SK-N-SH (cell line): Measurements from ENCODE around the gene FGF9. TPM values are rescaled to one million over a fixed set of nuclear protein-coding genes. Genes with fewer than 3 reads are reported as not detected.

ENCODE experiments used
- CTCF ChIA-PET: fragments of 300-600, 350-600 bp; formaldehyde crosslinking; extraction: SDS; loops from one replicate; lab custom pipeline; 2021; lab: Yijun Ruan, JAX
- POLR2A ChIA-PET: fragments of 350-600 bp; sonication (Branson Sonifier 250); formaldehyde crosslinking; extraction: SDS; loops from one replicate; lab custom pipeline; 2020; ENCODE audit warnings: antibody characterized with exemption, inconsistent platforms; lab: Yijun Ruan, JAX
- DNase-seq: peaks from one replicate; pipeline ENCODE4 v3.0.0; 2012
- H2AFZ ChIP-seq: fragments of 200-600 bp; sonication (generic); 2 replicates; pipeline ENCODE4 v1.8.1; 2016; ENCODE audit warnings: antibody characterized with exemption, mild to moderate bottlenecking, low read depth
- H3F3A ChIP-seq: fragments of 200-600 bp; sonication (generic); replicated peaks from 2 replicates; pipeline ENCODE3; 2016; ENCODE audit warnings: antibody characterized with exemption, mild to moderate bottlenecking; ENCODE audit not compliant: insufficient read depth
- H3K27ac ChIP-seq, 2 experiments: fragments of 200-500 bp in 1 of 2; fragments of 200-600 bp in 1 of 2; sonication (Bioruptor generic) in 1 of 2; sonication (generic), shearing (Covaris generic) in 1 of 2; 2 replicates each; pipeline versions ENCODE4 v1.5.1 to v1.6.1; 2014 to 2016; ENCODE audit warnings: low read depth in 2 of 2, inconsistent platforms in 1 of 2, low read length in 1 of 2, mild to moderate bottlenecking in 1 of 2, mixed read lengths in 1 of 2
- H3K27me3 ChIP-seq: fragments of 200-600 bp; sonication (generic), shearing (Covaris generic); 2 replicates; pipeline ENCODE4 v1.6.1; 2016; ENCODE audit warnings: mixed run types; ENCODE audit not compliant: insufficient read depth
- H3K36me3 ChIP-seq, 2 experiments: fragments of 200-500 bp in 1 of 2; fragments of 200-600 bp in 1 of 2; sonication (Bioruptor generic) in 1 of 2; sonication (generic) in 1 of 2; replicated peaks in 1 of 2; 2 replicates each; pipeline versions ENCODE3 to v1.5.1; 2014 to 2016; ENCODE audit warnings: low read length in 1 of 2, mild to moderate bottlenecking in 1 of 2; ENCODE audit not compliant: insufficient read depth in 2 of 2, control insufficient read depth in 1 of 2
- H3K4me1 ChIP-seq, 2 experiments: fragments of 200-500 bp in 1 of 2; fragments of 200-600 bp in 1 of 2; sonication (Bioruptor generic) in 1 of 2; sonication (generic), shearing (Covaris generic) in 1 of 2; 2 replicates each; pipeline versions ENCODE4 v1.5.1 to v1.6.1; 2014 to 2016; ENCODE audit warnings: low read depth in 1 of 2, low read length in 1 of 2, mixed run types in 1 of 2; ENCODE audit not compliant: insufficient read depth in 2 of 2, control insufficient read depth in 1 of 2
- H3K4me2 ChIP-seq: fragments of 200-600 bp; sonication (generic), shearing (Covaris generic); 2 replicates; pipeline ENCODE4 v1.6.1; 2017; ENCODE audit warnings: mixed run types
- H3K4me3 ChIP-seq, 2 experiments: fragments of 200-500 bp in 1 of 2; fragments of 200-600 bp in 1 of 2; sonication (Bioruptor generic) in 1 of 2; sonication (generic), shearing (Covaris generic) in 1 of 2; 2 replicates each; pipeline versions ENCODE4 v1.5.1 to v1.8.1; 2014 to 2016; ENCODE audit warnings: low read depth in 2 of 2, inconsistent platforms in 1 of 2, low read length in 1 of 2, mild to moderate bottlenecking in 1 of 2, mixed read lengths in 1 of 2, moderate library complexity in 1 of 2
- H3K79me2 ChIP-seq: fragments of 200-600 bp; sonication (generic); 2 replicates; pipeline ENCODE4 v1.8.1; 2017; ENCODE audit warnings: mild to moderate bottlenecking; ENCODE audit not compliant: insufficient read depth
- H3K9ac ChIP-seq: fragments of 200-600 bp; sonication (generic); 2 replicates; pipeline ENCODE4 v1.6.1; 2017; ENCODE audit warnings: mixed run types
- H3K9me2 ChIP-seq: fragments of 200-600 bp; sonication (generic); 2 replicates; pipeline ENCODE4 v1.6.1; 2017; ENCODE audit warnings: mixed run types
- H3K9me3 ChIP-seq: fragments of 200-600 bp; sonication (generic); 2 replicates; pipeline ENCODE4 v1.6.1; 2017; ENCODE audit warnings: mixed run types, mild to moderate bottlenecking, moderate library complexity
- H4K20me1 ChIP-seq: fragments of 200-600 bp; sonication (generic); 2 replicates; pipeline ENCODE4 v1.6.1; 2017; ENCODE audit warnings: mild to moderate bottlenecking, mixed run types; ENCODE audit not compliant: insufficient read depth
- CHD2 ChIP-seq: fragments of 150-350 bp; IDR thresholded peaks from 2 replicates; pipeline ENCODE4 v1.6.1; 2018; ENCODE audit warnings: low read length; ENCODE audit not compliant: partially characterized antibody
- EZH2phosphoT487 ChIP-seq: fragments of 200-600 bp; sonication (generic); IDR thresholded peaks from 2 replicates; pipeline ENCODE4 v1.6.1; 2017; ENCODE audit warnings: low read depth, mixed run types, mild to moderate bottlenecking, antibody characterized with exemption, moderate library complexity, borderline replicate concordance
- FOSL2 ChIP-seq: IDR thresholded peaks from 2 replicates; pipeline ENCODE4 v1.4.0; 2012; ENCODE audit warnings: low read depth, mild to moderate bottlenecking, moderate library complexity, borderline replicate concordance
- GABPA ChIP-seq: IDR thresholded peaks from 2 replicates; pipeline ENCODE4 v1.4.0; 2012; ENCODE audit warnings: low read depth, mild to moderate bottlenecking
- NFIC ChIP-seq: IDR thresholded peaks from 2 replicates; pipeline ENCODE4 v1.4.0; 2012; ENCODE audit warnings: borderline replicate concordance
- RAD21 ChIP-seq: IDR thresholded peaks from 2 replicates; pipeline ENCODE4 v1.6.1; 2012; ENCODE audit warnings: mild to moderate bottlenecking, low read length
- RFX5 ChIP-seq: IDR thresholded peaks from 2 replicates; pipeline ENCODE4 v1.6.1; 2012; ENCODE audit warnings: mild to moderate bottlenecking, improper control_type of control experiment, low read length
- TAF1 ChIP-seq: IDR thresholded peaks from 2 replicates; pipeline ENCODE4 v1.6.1; 2012; ENCODE audit warnings: low read depth, mild to moderate bottlenecking, low read length, moderate library complexity, borderline replicate concordance
- WGBS: methylation state at CpG from one replicate; pipeline ENCODE4 v1.1.6; 2017; ENCODE audit warnings: low lambda C conversion rate; 5-methylcytosine and 5-hydroxymethylcytosine counted together
- polyA plus RNA-seq, 3 experiments: library from polyadenylated mRNA; depleted of rRNA; stranded (reverse); fragments of >200 nt; gene quantifications; 2 replicates each; pipeline ENCODE4 v1.2.3, GENCODE V29; 2012
- TF ChIP-seq, protein P1 (sequence below): IDR thresholded peaks from 2 replicates; pipeline ENCODE4 v1.6.1; 2012; ENCODE audit warnings: mild to moderate bottlenecking, low read depth, low read length, moderate library complexity
- TF ChIP-seq, protein P2 (sequence below): IDR thresholded peaks from 2 replicates; pipeline ENCODE4 v1.4.0; 2012; ENCODE audit warnings: low read depth, borderline replicate concordance
- TF ChIP-seq, protein P3 (sequence below): fragments of 150-350 bp; IDR thresholded peaks from 2 replicates; pipeline ENCODE4 v1.6.1; 2017; ENCODE audit warnings: antibody characterized with exemption, low read length, low read depth, borderline replicate concordance
- TF ChIP-seq, protein P4 (sequence below): fragments of 200-600 bp; sonication (generic); IDR thresholded peaks from 2 replicates; pipeline ENCODE4 v1.6.1; 2017; ENCODE audit warnings: antibody characterized with exemption, mild to moderate bottlenecking, moderate library complexity

Gene FGF9
- polyA plus RNA-seq, 1 of the 3 experiments (the other 2 are of a cell fraction) = not detected

DNA sequence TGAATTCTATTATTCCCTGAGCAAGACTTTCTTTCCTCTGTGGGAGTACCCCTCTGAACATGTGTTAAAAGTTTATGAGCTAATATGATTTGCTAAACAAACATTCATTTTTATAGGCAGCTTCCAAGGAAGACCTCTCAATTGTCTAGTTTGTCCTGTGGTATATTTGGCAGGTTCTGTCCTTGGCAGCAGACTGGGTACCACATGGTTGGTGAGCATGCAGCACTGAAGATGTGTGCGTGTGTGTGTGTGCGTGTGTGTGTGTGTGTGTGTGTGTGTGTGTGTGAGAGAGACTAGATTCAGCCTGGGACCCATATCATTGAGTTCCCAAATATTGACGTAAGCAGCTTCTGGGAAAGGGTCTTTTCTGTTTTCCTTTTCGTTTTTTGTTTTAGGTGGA, 24.0 kb downstream of the FGF9 start:
- H3K27ac ChIP-seq = no peak overlapping the region
- no peak for TF ChIP-seq EZH2phosphoT487
- no peak for TF ChIP-seq RAD21
- TF ChIP-seq, all 33 proteins: peak for 0
- Histone ChIP-seq H3K4me2 (no peak overlapping the region), H3K4me1 (no peaks in the 10 kb centered on the region), H3K79me2 (no peaks in the 10 kb centered on the region), H3K9ac (no peak overlapping the region), H4K20me1 (no peaks in the 10 kb centered on the region), H3K36me3 (no peaks in the 10 kb centered on the region), H3F3A (no peaks in the 10 kb centered on the region), H2AFZ (no peak overlapping the region), H3K9me2 (no peaks in the 10 kb centered on the region), H3K27me3 (peaks cover 31% of the 10 kb centered on the region; the same call in 1 of the 2 replicates), H3K9me3 (no peaks in the 10 kb centered on the region), H3K4me3 (no peak overlapping the region)
- WGBS = 2% methylated on average over 4 of the region's 4 CpGs
- ChIA-PET CTCF (no interaction called here), POLR2A (no interaction called here)
- no peak for DNase-seq

DNA sequence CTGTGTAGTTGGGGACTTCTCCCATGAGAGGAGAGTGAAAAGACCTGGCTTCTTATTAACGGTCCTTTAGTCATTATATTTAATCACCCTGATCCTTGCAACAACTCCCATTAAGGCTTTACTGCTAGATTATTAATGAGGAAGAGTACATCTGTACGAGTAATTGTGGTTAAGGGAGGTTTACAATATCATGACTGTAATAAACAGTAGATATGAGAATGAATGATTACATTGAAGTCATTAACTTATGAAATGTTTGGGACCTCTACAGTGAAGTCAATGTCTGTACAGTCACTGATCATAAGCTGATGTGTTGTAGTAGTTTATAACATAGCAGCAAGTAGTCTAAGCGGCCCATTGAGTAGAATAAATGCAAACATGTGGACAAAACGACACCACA, 24.7 kb downstream of the FGF9 start:
- no peaks in the 10 kb centered on the region for H3K36me3 ChIP-seq
- no peaks in the 10 kb centered on the region for H3F3A ChIP-seq
- H3K9me3 ChIP-seq = no peaks in the 10 kb centered on the region
- TF ChIP-seq NFIC (no peak), GABPA (no peak), TAF1 (no peak)
- TF ChIP-seq, protein P1, sequence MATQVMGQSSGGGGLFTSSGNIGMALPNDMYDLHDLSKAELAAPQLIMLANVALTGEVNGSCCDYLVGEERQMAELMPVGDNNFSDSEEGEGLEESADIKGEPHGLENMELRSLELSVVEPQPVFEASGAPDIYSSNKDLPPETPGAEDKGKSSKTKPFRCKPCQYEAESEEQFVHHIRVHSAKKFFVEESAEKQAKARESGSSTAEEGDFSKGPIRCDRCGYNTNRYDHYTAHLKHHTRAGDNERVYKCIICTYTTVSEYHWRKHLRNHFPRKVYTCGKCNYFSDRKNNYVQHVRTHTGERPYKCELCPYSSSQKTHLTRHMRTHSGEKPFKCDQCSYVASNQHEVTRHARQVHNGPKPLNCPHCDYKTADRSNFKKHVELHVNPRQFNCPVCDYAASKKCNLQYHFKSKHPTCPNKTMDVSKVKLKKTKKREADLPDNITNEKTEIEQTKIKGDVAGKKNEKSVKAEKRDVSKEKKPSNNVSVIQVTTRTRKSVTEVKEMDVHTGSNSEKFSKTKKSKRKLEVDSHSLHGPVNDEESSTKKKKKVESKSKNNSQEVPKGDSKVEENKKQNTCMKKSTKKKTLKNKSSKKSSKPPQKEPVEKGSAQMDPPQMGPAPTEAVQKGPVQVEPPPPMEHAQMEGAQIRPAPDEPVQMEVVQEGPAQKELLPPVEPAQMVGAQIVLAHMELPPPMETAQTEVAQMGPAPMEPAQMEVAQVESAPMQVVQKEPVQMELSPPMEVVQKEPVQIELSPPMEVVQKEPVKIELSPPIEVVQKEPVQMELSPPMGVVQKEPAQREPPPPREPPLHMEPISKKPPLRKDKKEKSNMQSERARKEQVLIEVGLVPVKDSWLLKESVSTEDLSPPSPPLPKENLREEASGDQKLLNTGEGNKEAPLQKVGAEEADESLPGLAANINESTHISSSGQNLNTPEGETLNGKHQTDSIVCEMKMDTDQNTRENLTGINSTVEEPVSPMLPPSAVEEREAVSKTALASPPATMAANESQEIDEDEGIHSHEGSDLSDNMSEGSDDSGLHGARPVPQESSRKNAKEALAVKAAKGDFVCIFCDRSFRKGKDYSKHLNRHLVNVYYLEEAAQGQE = no peak
- CTCF ChIA-PET = interaction anchor here (1.9 kb wide), 1 partner anchor 57 kb away, joined by 4 read pairs; no protein-coding TSS in a partner anchor
- DNase-seq = no peak
- POLR2A ChIA-PET = no interaction called here
- H3K27me3 ChIP-seq = peaks cover 31% of the 10 kb centered on the region; the same call in 1 of the 2 replicates
- H3K4me2 ChIP-seq = no peak overlapping the region
- H3K79me2 ChIP-seq = no peaks in the 10 kb centered on the region
- no peaks in the 10 kb centered on the region for H3K9me2 ChIP-seq
- H3K9ac ChIP-seq = no peak overlapping the region
- no peak overlapping the region for H3K27ac ChIP-seq
- no peaks in the 10 kb centered on the region for H3K4me1 ChIP-seq
- no peak overlapping the region for H2AFZ ChIP-seq
- no peaks in the 10 kb centered on the region for H4K20me1 ChIP-seq
- no peak overlapping the region for H3K4me3 ChIP-seq
- 4% methylated on average over 4 of the region's 4 CpGs for WGBS

DNA sequence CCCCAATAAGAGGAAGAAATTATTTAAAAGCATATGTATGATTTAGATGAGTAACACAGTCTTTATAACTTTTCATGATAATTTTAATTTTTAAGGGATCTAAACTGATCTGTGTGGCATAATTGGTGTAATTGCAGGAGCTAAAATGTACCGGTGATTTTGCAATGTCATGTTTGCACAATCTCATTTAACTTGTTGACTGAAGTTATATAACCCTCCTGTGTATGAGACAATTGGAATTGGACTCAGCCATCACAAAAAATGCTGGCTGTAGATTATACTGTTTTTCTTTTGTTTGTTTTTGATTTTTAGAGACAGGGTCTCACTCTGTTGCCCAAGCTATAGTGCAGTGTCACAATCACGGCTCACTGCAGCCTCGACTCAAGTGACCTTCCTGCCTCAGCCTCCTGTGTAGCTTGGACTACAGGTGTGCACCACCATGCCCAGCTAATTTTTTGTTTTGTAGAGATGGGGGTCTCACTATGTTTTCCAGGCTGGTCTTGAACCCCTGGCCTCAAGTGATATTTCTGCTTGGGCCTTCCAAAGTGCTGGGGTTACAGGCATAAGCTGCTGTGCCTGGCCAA, 26.1 kb downstream of the FGF9 start:
- POLR2A ChIA-PET = no interaction called here
- 15% methylated on average over 3 of the region's 3 CpGs for WGBS
- Histone ChIP-seq H3K27me3 (peaks cover 23% of the 10 kb centered on the region; the same call in 1 of the 2 replicates), H3K9me2 (no peaks in the 10 kb centered on the region), H3K9me3 (no peaks in the 10 kb centered on the region), H3K4me1 (no peaks in the 10 kb centered on the region), H3K9ac (no peak overlapping the region), H3K4me3 (no peak overlapping the region), H3K36me3 (no peaks in the 10 kb centered on the region), H3K4me2 (no peak overlapping the region), H4K20me1 (no peaks in the 10 kb centered on the region), H3F3A (no peaks in the 10 kb centered on the region), H2AFZ (no peak overlapping the region), H3K79me2 (no peaks in the 10 kb centered on the region), H3K27ac (no peak overlapping the region)
- DNase-seq = no peak
- CTCF ChIA-PET = interaction anchor here (1.0 to 1.9 kb wide), 2 partner anchors 11 to 59 kb away, joined by 3 to 4 read pairs; no protein-coding TSS in a partner anchor
- TF ChIP-seq, protein P2, sequence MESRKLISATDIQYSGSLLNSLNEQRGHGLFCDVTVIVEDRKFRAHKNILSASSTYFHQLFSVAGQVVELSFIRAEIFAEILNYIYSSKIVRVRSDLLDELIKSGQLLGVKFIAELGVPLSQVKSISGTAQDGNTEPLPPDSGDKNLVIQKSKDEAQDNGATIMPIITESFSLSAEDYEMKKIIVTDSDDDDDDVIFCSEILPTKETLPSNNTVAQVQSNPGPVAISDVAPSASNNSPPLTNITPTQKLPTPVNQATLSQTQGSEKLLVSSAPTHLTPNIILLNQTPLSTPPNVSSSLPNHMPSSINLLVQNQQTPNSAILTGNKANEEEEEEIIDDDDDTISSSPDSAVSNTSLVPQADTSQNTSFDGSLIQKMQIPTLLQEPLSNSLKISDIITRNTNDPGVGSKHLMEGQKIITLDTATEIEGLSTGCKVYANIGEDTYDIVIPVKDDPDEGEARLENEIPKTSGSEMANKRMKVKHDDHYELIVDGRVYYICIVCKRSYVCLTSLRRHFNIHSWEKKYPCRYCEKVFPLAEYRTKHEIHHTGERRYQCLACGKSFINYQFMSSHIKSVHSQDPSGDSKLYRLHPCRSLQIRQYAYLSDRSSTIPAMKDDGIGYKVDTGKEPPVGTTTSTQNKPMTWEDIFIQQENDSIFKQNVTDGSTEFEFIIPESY = no peak
- TF ChIP-seq TAF1 (no peak), RFX5 (no peak), FOSL2 (no peak), NFIC (no peak), CHD2 (no peak)
- TF ChIP-seq, protein P3, sequence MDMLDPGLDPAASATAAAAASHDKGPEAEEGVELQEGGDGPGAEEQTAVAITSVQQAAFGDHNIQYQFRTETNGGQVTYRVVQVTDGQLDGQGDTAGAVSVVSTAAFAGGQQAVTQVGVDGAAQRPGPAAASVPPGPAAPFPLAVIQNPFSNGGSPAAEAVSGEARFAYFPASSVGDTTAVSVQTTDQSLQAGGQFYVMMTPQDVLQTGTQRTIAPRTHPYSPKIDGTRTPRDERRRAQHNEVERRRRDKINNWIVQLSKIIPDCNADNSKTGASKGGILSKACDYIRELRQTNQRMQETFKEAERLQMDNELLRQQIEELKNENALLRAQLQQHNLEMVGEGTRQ = no peak
- TF ChIP-seq, protein P4, sequence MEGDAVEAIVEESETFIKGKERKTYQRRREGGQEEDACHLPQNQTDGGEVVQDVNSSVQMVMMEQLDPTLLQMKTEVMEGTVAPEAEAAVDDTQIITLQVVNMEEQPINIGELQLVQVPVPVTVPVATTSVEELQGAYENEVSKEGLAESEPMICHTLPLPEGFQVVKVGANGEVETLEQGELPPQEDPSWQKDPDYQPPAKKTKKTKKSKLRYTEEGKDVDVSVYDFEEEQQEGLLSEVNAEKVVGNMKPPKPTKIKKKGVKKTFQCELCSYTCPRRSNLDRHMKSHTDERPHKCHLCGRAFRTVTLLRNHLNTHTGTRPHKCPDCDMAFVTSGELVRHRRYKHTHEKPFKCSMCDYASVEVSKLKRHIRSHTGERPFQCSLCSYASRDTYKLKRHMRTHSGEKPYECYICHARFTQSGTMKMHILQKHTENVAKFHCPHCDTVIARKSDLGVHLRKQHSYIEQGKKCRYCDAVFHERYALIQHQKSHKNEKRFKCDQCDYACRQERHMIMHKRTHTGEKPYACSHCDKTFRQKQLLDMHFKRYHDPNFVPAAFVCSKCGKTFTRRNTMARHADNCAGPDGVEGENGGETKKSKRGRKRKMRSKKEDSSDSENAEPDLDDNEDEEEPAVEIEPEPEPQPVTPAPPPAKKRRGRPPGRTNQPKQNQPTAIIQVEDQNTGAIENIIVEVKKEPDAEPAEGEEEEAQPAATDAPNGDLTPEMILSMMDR = no peak
